Measurements from ENCODE around the gene NTHL1.
A peak's percentile ranks its signal among the peaks of the same experiment; 100 is the strongest.

NTHL1 gene

GRCh38 chr16:1991948-1992703 lies 55.5 kb downstream of the NTHL1 start:
- DNase-seq (ENCODE audit: low read depth): peak; percentile 93

- no peak for DNase-seq (ENCODE audit: low read depth)
Observed at GRCh38 chr16:1991588-1991947, 56.1 kb downstream of the NTHL1 start.

GRCh38 chr16:1991135-1991551 lies 56.5 kb downstream of the NTHL1 start:
- no peak for DNase-seq (ENCODE audit: low read depth)

- no peak for DNase-seq (ENCODE audit: low read depth)
Observed at GRCh38 chr16:1990351-1991134, 57.1 kb downstream of the NTHL1 start.

- no peak for DNase-seq (ENCODE audit: low read depth)
Observed at GRCh38 chr16:1990101-1990350, 57.6 kb downstream of the NTHL1 start.

All from activated T-cell treated with anti-CD3 and anti-CD28 coated beads for 24 hours (primary cell).